Measurements from ENCODE around the gene RGL3. TPM values are rescaled to one million over a fixed set of nuclear protein-coding genes. Genes with fewer than 3 reads are reported as not detected.

RGL3 gene
- total and polyA plus RNA-seq, 9 of the 15 experiments (the other 6 are each of a cell fraction or from before 2014, with no cell fraction given): 0.12 to 0.61 (median 0.32) TPM; not detected in 4

DNA sequence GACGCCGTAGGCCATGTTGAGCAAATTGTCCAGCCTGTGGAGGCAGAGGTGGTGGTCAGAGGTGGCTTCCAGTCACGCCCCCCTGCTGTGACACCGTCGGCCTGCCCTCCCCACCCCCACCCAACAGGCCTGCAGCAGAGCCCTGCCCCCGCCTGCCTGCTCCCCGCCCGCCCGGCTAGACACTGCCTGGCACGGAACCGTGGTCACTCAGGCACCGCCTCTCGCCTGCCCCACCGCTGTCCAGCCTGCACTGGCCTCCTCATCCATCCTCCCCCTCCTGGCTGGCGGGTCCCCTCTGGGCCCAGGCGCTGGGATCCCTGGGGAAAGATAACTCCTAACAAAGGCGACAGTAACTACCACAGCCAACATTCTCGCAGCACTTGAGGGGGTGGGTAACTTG is 38.0 kb upstream of the RGL3 start:
- in situ Hi-C loops (cut with MboI): no loop called here
- no peak overlapping the region for H2AFZ ChIP-seq (ENCODE audit: low read depth, low read length)
- H3K79me2 ChIP-seq (ENCODE audit: control insufficient read depth, insufficient read depth, low read length): no peaks in the 10 kb centered on the region
- H3K4me2 ChIP-seq (ENCODE audit: insufficient read depth, low read length): no peak overlapping the region
- ATAC-seq (no peak; the same call in 1 of the 3 replicates), DNase-seq (ENCODE audit: extremely low read depth in 1 of 4, low spot score in 3 of 4) (peak in 3 of 4 experiments; percentile 42 to 69 (median 68)), FAIRE-seq (no peak)
- intact Hi-C loops (cut with micrococcal nuclease): no loop called here
- POLR2A ChIA-PET: interaction anchor here (0.6 to 0.7 kb wide), 2 partner anchors 194 to 308 kb away, joined by 4 read pairs; no protein-coding TSS in a partner anchor
- 5% methylated on average over 12 of the region's 18 CpGs for whole genome bisulfite sequencing (ENCODE audit: insufficient coverage, low coverage, missing lambda C conversion rate)
- H3K36me3 ChIP-seq (ENCODE audit: control insufficient read depth, insufficient read depth, low read length): no peaks in the 10 kb centered on the region
- H3K27me3 ChIP-seq (ENCODE audit: control insufficient read depth in 2 of 2, insufficient read depth in 2 of 2, low read length in 2 of 2): peaks cover 0 to 9% of the 10 kb centered on the region in 2 experiments; a peak in 3 of 5 replicates
- CTCF ChIA-PET (ENCODE audit: low intra/inter-chr PET ratio): no interaction called here
- no peaks in the 10 kb centered on the region for H3K9me1 ChIP-seq (ENCODE audit: control insufficient read depth, insufficient read depth, low read length)
- peaks cover 0 to 37% of the 10 kb centered on the region in 2 experiments; a peak in 3 of 5 replicates for H3K4me1 ChIP-seq (replicated peaks in 1 of 2; ENCODE audit: control insufficient read depth in 2 of 2, insufficient read depth in 2 of 2, low read length in 2 of 2)
- H4K20me1 ChIP-seq (replicated peaks; ENCODE audit: control insufficient read depth, insufficient read depth, low read length): 0 out of 2 replicates have a peak, but pooled peaks cover 4% of the 10 kb centered on the region
- no peaks in the 10 kb centered on the region for H3K9me3 ChIP-seq (replicated peaks; ENCODE audit: control insufficient read depth, insufficient read depth, low read depth, low read length)
- H3K4me3 ChIP-seq: no peak overlapping the region
- TF ChIP-seq NR0B1 (IDR thresholded peaks at IDR 0.05; ENCODE audit: partially characterized antibody): no peak
- TF ChIP-seq CHCHD3 (CRISPR knock-in tag; IDR thresholded peaks at IDR 0.05): no peak
- no peak for TF ChIP-seq ZNF696 (CRISPR knock-in tag; conservative IDR thresholded peaks at IDR 0.05)
- TF ChIP-seq NFIC (IDR thresholded peaks at IDR 0.05): no peak
- H3K9ac ChIP-seq (ENCODE audit: insufficient read depth in 1 of 2, low read depth in 2 of 2, low read length in 2 of 2): peak overlapping the region in 1 of 2 experiments; percentile 45; a peak in 2 of 4 replicates
- BruUV-seq (replicated peaks): no TSS peak
- H3K27ac ChIP-seq (ENCODE audit: extremely low read depth, low read depth, low read length): no peak overlapping the region

DNA sequence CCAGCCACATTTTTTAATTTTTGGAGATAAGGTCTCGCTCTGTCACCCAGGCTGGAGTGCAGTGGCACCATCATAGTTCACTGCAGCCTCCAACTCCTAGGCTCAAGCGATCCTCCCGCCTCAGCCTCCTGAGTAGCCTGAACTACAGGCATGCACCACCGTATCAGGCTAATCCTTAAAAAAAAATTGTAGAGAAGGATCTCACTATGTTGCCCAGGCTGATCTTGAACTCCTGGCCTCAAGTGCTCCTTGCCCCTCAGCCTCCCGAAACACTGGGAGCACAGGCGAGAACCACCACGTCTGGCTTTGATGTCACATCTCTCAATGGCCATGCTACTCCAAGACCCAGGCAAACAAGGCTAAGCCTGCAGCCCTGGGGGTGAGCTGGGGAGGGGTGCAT is 37.5 kb upstream of the RGL3 start:
- Histone ChIP-seq H3K4me2 (ENCODE audit: insufficient read depth, low read length) (no peak overlapping the region), H3K9me1 (ENCODE audit: control insufficient read depth, insufficient read depth, low read length) (no peaks in the 10 kb centered on the region), H3K27me3 (ENCODE audit: control insufficient read depth in 2 of 2, insufficient read depth in 2 of 2, low read length in 2 of 2) (peaks cover 0 to 9% of the 10 kb centered on the region in 2 experiments; a peak in 3 of 5 replicates), H3K4me1 (replicated peaks in 1 of 2; ENCODE audit: control insufficient read depth in 2 of 2, insufficient read depth in 2 of 2, low read length in 2 of 2) (peaks cover 0 to 40% of the 10 kb centered on the region in 2 experiments; a peak in 3 of 5 replicates), H3K9ac (ENCODE audit: insufficient read depth in 1 of 2, low read depth in 2 of 2, low read length in 2 of 2) (no peak overlapping the region), H3K36me3 (ENCODE audit: control insufficient read depth, insufficient read depth, low read length) (no peaks in the 10 kb centered on the region), H3K27ac (ENCODE audit: extremely low read depth, low read depth, low read length) (no peak overlapping the region), H2AFZ (ENCODE audit: low read depth, low read length) (no peak overlapping the region), H4K20me1 (replicated peaks; ENCODE audit: control insufficient read depth, insufficient read depth, low read length) (0 out of 2 replicates have a peak, but pooled peaks cover 4% of the 10 kb centered on the region), H3K9me3 (replicated peaks; ENCODE audit: control insufficient read depth, insufficient read depth, low read depth, low read length) (no peaks in the 10 kb centered on the region), H3K4me3 (no peak overlapping the region), H3K79me2 (ENCODE audit: control insufficient read depth, insufficient read depth, low read length) (no peaks in the 10 kb centered on the region)
- BruUV-seq (replicated peaks): no TSS peak
- no peak for DNase-seq (ENCODE audit: extremely low read depth in 1 of 4, low spot score in 3 of 4)
- ATAC-seq: no peak
- in situ Hi-C loops (cut with MboI) (no loop called here), intact Hi-C loops (cut with micrococcal nuclease) (no loop called here)
- 27% methylated on average over 6 of the region's 7 CpGs for WGBS (ENCODE audit: insufficient coverage, low coverage, missing lambda C conversion rate)
- TF ChIP-seq ADNP (tag; IDR thresholded peaks at IDR 0.05) (no peak), RBM25 (IDR thresholded peaks at IDR 0.05; ENCODE audit: low read depth, low read length, severe bottlenecking) (peak; percentile 31), PTBP1 (IDR thresholded peaks at IDR 0.05; ENCODE audit: low read depth, low read length) (no peak), ZNF121 (CRISPR knock-in tag; conservative IDR thresholded peaks at IDR 0.05) (peak; percentile 93), BCOR (IDR thresholded peaks at IDR 0.05) (peak; percentile 27; the same call in 1 of the 2 replicates), ZBTB7A (IDR thresholded peaks at IDR 0.05; ENCODE audit: borderline replicate concordance, control insufficient read depth, low read depth, low read length) (peak; percentile 15; the same call in 1 of the 2 replicates)
- POLR2A ChIA-PET: interaction anchor here (0.7 kb wide), 1 partner anchor 308 kb away, joined by 4 read pairs; no protein-coding TSS in a partner anchor
- no peak for FAIRE-seq
- CTCF ChIA-PET (ENCODE audit: low intra/inter-chr PET ratio): no interaction called here
